Epithelial cell of prostate (primary cell): ENCODE data around the gene CLIC1.

Source experiments
- DNase-seq: peaks from one replicate; pipeline ENCODE4 v3.0.0-alpha.2; 2011; ENCODE audit warnings: low read depth, low spot score
- H3K27ac ChIP-seq: fragments of 450-650 bp; 2 replicates; pipeline ENCODE4 v1.5.1; 2017; ENCODE audit warnings: mild to moderate bottlenecking

Gene CLIC1

DNA sequence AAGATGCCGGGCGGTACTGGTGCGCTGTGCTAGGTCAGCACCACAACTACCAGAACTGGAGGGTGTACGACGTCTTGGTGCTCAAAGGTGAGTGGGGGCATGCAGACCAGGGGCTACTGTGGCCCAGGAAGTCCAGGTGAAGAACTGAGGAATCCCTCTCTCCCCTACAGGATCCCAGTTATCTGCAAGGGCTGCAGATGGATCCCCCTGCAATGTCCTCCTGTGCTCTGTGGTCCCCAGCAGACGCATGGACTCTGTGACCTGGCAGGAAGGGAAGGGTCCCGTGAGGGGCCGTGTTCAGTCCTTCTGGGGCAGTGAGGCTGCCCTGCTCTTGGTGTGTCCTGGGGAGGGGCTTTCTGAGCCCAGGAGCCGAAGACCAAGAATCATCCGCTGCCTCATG is 28.6 kb downstream of the CLIC1 start:
- no peak for DNase-seq
- H3K27ac ChIP-seq: no peak overlapping the region

DNA sequence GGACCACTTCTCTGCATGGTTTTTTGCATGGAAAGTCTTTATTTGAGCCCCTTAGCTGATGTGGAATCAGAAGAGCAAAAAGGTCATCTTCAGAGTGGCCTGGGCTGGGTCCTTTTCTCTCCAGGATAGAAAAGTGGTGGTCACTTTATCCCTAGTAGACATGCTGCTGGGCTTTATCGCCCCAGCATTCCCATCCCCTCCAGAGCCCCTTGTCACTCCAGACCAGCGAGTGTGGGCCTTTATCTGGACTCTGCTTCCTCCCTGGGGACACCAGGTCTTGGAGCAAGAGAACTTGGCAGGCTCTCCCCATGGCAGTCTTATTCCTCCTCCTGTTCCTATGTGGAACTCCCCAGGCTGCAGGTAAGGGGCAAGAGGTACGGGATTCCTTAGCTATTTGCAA is 29.7 kb downstream of the CLIC1 start, which contains the start of gene LY6G6F:
TSS of gene LY6G6F (plus strand) at position 268 of the 400 bp plus-strand sequence. CDS start at position 309, 41 bp downstream.
- no peak for DNase-seq
- H3K27ac ChIP-seq: no peak within 1 kb of the TSS

DNA sequence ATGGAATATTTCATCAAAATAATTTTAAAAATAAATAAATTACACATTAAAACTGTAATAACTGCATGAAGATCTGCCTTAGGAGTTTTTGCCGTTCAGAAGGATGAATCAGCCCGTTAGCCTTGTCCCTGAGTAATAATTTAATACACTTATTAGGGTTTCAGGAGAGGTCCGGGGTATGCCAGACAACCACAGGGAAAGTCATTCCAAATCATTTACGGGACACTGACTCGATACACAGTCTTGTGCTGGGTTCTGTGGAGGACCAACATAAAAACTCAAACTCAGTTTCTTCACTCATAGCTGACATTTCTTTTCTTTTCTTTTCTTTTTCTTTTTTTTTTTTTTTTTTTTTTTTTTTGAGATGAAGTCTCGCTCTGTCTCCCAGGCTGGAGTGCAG is 30.4 kb downstream of the CLIC1 start:
- DNase-seq: no peak
- no peak overlapping the region for H3K27ac ChIP-seq

DNA sequence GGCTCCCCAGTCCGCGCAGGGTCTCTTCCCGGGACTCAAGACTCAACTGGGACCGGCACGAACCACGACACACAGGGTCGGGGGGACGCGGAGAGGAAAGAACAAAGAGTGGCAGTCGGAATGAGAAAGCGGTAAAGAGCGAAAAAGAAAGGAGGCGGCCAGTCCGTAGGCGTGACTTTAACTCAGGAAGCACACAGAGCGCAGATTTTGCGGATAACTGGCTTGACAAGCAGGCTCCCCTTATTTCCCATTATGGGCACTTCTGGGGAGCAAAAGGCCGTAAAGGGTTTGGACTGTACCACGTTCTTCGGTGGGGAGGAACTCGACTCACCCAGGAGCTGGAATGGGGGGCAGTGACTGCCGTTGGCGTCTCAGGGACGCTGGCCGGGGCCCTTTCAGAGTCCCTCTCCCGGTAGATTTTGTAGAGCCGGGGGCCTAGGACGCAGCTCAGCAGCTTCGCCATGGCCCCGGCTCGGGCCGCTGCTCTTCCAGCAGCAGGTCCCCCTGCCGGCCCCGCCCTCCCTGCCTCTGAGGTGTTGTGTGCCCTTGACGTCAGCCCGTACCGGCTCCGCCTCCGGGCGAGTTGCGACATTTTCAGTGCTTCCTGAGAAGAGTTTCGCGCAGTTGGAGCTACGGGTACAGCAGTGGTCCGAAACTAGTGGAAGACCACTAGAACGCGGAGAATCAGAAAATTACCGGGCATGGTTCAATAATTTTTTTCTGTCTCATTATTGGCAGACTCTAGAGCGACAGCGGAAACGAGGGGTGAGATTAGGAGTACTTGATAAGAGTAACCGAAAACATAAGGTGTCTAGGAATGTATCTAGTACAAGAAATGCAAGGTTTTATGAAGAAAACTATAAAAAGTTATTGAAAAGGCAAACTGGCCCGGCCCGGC is 33.3 kb downstream of the CLIC1 start, which contains the start of gene ABHD16A:
TSS of gene ABHD16A (minus strand) at position 506 of the 898 bp plus-strand sequence. CDS start at position 463, 43 bp downstream.
- DNase-seq: peak; percentile 83

DNA sequence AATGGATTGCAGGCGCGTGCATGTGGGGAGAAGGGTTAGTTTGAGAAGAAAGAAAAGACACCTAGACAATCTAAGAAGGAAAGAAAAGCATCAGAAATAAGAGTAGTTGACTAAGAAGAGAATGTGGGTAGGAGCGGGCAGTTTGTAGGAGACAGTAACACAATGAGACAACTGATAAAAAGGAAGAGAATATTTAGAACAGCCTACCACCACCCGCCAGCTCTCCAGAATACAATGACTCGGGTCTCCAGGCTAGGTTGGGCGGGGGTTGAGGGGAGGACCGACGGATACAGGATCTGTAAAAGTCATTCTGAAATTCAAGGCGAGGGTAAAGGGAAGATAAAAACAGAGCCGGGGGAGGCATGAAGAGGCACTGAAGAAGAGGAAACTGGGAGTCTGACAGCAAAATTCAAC is 33.9 kb downstream of the CLIC1 start:
- no peak for DNase-seq
- H3K27ac ChIP-seq: peak overlapping the region; percentile 74

More for the DNA sequence above, 33.3 kb downstream of the CLIC1 start, which contains the start of gene ABHD16A:
- H3K27ac ChIP-seq: peak within 1 kb of the TSS; percentile 74

DNA sequence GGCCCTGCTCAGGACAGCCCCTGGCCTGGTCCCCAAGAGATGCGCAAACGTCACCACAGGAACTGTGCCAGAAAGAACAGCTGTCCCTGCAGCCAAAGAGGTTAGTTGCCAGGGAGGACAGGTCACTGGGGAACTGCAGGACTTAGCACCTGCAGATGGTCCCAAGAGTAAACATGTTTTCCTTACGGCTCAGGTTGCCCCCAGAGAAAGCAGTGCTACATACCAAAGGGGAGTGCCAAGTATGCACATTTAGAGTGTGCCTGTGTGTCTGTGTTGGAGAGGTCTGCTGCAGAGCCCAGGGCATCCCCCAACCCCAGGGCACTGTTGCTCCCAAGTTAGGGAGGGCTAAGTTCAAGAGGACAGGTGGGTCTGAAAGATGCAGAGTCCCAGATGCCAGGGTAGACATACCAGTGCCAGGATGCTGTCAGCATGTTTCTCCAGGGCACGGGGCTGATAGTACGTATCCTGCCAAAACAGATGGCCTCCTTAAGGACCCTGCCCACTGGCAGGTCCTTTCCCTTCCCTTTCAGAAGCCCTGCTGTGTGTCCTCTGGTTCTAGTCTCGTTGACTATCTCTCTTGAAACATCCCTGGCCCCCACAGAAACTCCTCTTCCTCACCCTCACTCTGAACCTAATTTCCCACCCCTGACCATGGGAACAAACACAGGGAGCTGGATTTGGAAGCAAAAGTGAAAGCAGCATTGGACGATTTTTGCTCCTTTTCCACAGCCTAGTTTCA is 34.5 kb downstream of the CLIC1 start:
- no peak overlapping the region for H3K27ac ChIP-seq
- no peak for DNase-seq

DNA sequence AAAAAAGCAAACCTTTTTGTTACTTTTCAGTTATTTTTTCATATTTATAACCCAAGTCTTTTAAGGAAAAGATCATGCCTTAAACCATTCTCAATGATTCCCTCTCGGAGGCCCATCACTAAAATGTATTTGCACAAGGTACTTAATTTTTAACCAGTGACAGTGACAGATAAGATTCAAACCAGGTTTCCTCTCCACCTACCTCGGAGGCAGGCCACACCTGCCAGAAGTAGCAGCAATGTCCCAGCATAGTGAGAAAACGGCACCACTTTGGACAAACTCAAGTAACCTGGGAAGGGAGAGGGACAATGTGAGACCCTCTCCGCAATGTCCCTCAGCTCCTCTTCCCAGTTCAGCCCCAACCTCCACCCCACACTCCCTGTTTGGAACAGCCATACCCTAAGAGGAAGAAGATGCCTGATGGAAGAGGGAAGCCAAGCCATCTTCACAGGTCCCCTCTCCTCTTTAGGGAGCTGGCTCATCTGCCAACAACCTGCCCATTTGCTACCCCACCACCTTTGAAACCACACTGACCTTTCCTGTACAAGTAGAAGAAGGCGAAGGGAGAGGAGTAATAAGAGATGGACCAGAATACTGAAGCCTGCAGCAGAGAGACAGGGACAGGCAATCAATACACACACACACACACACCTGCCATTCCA is 35.5 kb downstream of the CLIC1 start:
- DNase-seq: no peak
- no peak overlapping the region for H3K27ac ChIP-seq

DNA sequence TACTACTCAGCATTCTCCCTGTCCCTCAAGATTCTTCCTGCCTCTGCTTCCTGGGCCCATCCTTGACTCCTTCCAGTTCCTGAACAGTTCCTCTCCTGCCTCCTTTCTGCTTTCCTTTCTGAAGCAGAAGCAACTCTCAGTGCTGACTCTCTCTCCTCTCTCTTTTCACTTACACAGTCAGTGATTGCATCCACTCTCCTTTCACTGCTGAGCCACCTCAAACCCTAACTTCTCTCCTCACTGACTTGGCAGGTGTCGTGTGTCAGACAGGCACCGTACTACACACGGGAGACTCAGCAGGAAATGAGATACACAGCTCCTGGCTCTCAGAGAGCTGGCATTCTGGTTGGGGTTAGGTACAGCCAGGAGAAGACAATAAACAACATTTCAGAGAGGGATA is 38.8 kb downstream of the CLIC1 start:
- DNase-seq: no peak
- H3K27ac ChIP-seq: no peak overlapping the region

DNA sequence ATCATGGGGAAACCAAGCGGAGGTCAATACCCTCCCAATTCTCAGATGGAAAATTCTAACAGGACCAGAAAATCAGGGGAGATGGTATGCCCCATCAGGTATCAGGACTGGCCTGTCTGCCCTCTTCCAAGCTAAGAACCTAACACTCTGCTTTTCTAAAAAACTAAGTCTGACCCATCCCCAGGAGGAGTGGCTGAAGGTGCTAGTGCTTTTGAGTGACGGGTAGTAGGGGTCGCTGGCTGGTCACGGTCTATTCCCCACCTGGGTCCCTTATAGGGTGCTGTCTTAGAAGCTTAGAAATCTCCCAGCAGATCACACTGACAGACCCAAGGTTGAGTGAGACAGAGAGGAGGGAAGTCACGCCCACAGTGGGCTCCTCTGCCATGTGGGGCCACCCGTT is 42.8 kb downstream of the CLIC1 start:
- no peak for DNase-seq
- no peak overlapping the region for H3K27ac ChIP-seq

DNA sequence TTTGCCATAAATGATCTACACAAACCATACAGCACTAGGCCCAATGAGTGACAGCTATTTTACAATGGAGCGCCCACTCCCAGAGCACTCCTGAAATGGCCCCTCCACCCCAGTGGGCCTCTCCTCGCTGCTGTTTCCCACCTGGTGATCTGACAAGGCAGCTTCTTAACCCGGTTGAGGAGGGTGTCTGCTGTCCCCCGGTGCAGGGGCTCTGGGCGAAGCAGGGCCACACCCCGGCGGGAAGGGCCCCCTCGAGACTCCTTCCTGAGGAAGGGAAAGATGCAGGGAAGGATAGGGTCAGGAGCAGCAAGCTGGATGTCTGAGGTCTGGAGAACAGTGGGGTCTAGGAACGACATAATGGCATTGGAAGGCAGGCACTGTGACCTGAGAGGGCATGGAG is 43.4 kb downstream of the CLIC1 start:
- no peak for DNase-seq

DNA sequence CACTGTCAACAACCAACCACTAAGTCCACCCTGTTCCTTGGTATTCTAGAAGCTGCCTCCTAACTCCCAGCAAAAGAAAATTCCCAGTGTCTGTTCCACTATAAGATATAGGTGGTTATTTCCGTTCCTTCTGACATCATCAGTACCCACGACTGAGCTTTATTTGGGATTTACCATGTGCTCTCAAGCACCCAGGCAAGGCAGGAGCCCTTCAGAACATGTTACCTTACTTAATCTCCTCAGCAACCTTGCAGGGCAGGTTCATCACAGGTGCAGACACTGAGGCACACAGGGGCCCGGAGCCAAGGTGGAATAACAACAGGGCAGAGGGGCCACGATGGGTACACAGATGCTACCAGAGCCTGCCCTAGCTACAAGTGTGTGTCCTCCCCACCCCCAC is 44.0 kb downstream of the CLIC1 start:
- no peak for DNase-seq
- H3K27ac ChIP-seq: no peak overlapping the region

More for the DNA sequence above, 43.4 kb downstream of the CLIC1 start:
- no peak overlapping the region for H3K27ac ChIP-seq

DNA sequence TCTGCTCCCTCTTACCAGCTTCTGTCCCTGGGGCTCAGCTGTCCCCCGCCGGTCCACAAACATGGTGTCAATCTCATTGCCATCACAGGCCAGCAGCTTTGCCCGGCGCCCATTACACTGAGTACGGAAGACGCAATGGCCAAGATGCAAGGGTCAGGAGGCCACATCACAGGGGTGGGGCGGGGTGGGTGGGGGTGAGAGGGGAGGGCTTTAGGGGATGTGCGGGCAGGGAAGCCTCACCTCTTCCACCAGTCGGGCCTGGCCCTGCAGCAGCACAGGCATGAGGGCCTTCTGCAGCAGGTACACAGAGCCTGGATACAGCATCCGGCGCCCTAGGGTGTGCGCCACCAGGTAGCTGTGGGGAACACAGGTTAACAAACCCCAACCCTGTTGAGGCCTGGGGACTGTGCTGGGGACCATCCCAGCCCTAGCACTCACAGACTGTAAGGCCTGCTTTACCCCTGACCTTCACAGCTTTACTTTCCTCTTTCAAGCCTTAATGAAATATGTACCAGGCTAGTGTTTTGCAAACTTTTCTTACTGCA is 44.7 kb downstream of the CLIC1 start:
- H3K27ac ChIP-seq: no peak overlapping the region
- no peak for DNase-seq

DNA sequence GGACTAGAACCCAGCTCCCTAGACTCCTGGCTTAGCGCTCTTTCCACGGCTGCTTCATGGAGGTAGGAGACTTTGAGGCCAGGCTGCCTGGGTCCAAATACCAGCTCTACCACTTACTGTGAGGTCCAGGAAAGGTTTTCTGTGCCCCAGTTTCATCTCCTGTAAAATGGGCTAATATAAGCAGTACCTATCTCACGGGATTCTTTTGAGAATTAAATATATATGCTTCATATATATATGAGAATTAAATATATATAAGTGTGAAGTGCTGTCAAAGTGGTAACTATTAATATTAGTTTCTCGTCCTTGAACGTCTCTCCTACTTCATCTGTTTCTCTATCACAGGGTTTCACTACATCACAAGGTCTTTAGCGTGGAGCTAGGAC is 45.3 kb downstream of the CLIC1 start:
- no peak for DNase-seq
- no peak overlapping the region for H3K27ac ChIP-seq

DNA sequence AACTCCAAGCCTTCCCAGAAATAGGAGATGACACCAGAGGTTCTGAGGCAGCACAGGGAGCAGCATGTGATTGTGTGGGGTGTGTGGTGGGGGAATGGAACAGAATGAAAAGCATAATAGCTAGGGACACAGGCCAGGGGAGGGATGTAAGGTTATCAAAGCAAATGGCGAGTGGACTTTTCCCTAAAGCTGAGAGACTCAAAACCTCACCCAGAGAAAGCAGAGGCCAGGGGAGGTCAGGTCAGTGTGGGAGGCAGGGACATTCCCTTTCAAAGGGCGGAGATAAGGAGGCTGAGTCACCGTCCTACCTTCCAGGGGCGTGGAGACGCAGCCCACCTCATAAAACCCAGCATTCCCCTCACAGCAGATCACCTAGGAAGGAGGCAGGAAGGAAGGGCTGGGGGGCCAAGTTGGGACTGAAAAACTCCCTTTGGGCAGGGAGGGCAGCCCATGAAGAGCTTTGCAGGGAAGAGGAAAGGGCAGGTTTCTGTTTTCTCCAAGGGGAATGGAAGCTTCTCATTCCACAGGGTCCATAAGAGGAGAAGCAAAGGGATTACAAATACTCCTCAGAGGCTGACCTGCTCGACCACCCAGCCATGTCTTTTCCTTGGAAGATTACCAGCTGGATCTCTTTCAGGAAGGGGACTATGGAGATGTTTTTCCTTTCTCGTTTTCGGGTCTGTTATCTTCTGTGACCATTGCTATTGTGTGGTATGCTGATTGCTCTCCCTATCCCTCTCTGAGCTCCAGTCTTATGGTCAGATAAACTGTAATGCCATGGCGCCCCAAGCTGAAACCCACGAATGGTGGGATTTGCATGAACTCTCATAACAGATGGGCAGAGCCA is 45.9 kb downstream of the CLIC1 start:
- no peak overlapping the region for H3K27ac ChIP-seq
- DNase-seq: no peak

DNA sequence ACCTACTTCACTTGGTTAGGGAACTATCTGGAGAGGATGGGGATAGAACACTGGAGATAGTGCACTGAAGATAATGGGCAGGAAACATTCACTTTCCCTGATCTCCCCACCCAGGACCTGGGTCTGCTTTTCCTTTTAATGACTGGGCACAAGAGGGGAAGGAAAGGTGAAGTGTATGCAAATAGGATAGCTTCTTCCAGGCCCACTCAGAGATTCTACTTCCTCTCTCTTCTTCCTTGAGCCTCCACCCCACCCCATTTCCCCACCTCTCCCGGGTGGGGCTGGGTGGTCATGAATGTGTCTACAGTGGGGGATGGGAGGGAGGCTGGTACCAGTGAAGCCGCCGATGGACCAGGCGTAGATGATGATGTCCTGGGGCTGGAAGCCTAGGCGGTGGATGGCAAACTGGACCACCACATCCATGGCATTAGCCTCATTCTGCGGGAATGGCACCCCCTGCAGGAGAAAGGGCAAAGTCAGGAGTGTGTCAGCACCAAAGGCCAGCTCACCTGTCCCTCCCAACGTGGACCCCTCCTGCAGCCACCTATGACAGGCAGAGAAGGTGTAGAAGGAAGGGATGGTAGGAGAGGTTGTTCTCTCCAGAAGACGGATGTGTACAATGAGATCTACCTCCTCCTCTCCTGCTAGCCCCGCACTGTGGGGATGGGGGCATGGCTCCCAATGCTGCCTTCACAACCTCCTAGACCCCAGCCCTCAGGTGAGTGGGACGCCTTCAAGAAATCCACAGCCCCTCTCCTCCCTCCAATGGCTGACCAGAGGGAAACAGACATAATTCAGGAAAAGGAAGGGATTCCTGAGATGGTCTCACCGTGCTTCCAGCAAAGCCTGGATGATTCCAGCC is 46.9 kb downstream of the CLIC1 start:
- DNase-seq: no peak
- H3K27ac ChIP-seq: no peak overlapping the region

DNA sequence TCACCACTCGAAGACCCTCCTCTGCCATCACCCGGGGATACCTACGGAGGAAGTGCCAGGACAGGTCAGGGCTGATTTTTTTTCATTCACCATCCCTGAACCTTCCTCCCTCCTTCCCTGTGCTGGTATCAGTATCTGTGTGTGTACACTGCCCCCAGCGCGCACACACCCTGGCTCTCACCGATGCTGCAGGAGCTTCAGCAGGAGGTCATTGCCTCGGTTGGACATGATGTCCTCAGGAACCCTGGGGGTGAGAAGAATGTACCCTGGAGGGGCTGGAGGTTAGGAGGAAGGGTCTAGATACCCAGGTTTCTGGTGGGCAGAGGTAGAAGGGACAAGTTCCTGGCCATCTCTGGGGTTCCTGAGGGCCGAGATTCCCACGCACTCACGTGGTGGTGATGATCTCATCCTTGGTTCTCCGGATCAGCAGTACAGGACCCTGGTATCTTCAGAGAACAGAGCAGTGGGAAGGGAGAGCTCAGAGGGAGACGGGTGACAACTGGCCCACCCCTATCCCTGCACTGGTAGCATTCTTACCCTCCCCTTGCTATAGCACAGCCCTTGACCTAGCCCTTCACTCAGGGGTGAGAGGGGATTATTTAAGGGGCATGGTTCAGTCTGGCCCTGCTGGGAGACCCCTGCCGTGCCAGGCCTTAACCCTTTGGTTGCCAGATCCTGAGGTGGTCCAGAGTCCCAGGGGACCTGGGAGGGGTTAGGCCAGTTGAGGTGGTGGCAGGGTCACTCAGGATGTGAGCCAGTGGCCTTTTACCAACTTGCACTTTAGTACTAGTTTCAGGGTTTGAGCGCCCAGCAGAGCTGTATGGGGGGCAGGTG is 48.3 kb downstream of the CLIC1 start:
- no peak overlapping the region for H3K27ac ChIP-seq

DNA sequence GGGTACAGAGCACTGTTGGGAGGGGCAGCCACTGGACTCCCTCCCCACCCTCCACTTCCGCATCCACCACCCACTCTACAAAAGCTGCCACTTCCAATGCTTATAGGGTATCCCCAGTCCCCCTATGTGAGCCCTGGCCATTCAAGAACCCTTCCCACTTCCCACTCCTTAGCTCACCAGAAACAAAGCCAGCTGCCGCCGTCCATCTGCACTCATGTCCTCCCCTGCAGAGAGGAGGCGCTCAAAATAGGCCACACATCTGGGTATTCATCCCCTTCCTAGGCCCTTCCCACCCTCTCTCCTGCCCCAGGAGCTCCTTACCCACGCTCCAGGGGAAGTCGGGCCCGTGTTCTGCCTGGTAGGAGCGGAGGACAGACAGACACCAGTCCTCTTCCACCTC is 49.0 kb downstream of the CLIC1 start:
- H3K27ac ChIP-seq: no peak overlapping the region

More for the DNA sequence above, 48.3 kb downstream of the CLIC1 start:
- DNase-seq: no peak

DNA sequence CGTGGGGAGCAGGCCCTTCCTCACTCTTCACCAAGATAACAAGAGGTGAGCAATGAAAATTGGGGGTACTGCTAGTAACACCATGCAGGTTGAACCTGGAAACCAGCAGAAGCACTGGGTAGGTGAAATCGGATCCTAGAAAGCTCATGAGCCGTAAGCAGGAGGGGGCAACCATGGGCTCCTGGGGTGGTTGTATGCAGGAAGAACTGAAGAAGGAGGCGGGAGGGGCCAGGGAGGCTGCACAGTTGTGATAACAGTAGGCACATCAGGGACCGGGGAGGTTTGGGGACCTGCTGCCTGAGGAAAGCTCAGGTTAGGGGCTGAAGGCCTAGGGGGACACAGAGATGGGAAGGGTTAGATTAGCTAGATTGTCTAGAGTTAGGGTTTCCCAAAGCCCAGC is 49.8 kb downstream of the CLIC1 start:
- DNase-seq: no peak
- no peak overlapping the region for H3K27ac ChIP-seq

More for the DNA sequence above, 49.0 kb downstream of the CLIC1 start:
- DNase-seq: no peak
